Left cardiac atrium (tissue), 4 donors: Measurements from ENCODE around the gene NF1. TPM values are rescaled to one million over a fixed set of nuclear protein-coding genes. Genes with fewer than 3 reads are reported as not detected.
A peak's percentile ranks its signal among the peaks of the same experiment; 100 is the strongest.

ENCODE experiments used
- ATAC-seq, 2 donors: fragments of 200-7000 bp; cut with Tn5 transposase; one replicate each; pipeline ENCODE4 v1.9.1; 2020; ENCODE audit warnings: mild to moderate bottlenecking in 2 of 2, moderate library complexity in 2 of 2
- DNase-seq: peaks from one replicate; pipeline ENCODE4 v3.0.0-alpha.2; 2020
- intact Hi-C, 2 donors: fragments of 100-400 bp; cut with DNase I; formaldehyde crosslinking; loops; one replicate each; pipeline versions ENCODE4 v1.14.1 to v1.15.1; 2022 to 2023
- total RNA-seq, 2 donors: library from RNA; stranded (reverse); fragmentation: NEBNext Ultra II Directional; extraction: Animal tissue kit (Norgen Biotek cat#: 25700); gene quantifications; one replicate each; pipeline ENCODE4 v1.2.1, GENCODE V29; 2021
- donor health status: DM: no; HTN: yes; CAD: no.
- donor health status: DM: no; HTN: yes; CAD: no; lungs with severe emphysema.
- donor health status: DM: yes; HTN: yes; CAD: no.
- donor health status: Dilated cardiomyopathy.

The NF1 gene
- total RNA-seq, 2 donors from 2014 or later: 39.3 to 53.5 TPM

DNA sequence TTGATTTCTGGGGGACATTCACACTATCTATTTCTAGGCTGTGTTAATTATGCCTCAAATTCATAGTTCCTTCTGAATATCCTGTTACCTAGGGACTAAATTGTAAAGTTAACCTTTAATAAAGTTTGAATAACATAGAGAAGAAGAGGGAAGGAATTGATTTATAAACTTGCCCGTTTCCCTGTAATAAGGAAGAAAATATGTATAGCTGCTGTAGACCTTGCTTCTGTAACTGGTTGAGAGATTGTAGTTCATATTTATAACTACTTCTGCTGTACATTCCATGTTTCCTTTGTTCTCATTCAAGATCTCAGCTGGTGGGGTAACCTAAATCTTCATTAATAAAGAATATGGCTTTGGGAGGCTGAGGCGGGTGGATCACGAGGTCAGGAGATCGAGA lies 19.2 kb downstream of the NF1 start:
- DNase-seq (no peak), ATAC-seq (no peak)
- intact Hi-C loops: no loop called here

DNA sequence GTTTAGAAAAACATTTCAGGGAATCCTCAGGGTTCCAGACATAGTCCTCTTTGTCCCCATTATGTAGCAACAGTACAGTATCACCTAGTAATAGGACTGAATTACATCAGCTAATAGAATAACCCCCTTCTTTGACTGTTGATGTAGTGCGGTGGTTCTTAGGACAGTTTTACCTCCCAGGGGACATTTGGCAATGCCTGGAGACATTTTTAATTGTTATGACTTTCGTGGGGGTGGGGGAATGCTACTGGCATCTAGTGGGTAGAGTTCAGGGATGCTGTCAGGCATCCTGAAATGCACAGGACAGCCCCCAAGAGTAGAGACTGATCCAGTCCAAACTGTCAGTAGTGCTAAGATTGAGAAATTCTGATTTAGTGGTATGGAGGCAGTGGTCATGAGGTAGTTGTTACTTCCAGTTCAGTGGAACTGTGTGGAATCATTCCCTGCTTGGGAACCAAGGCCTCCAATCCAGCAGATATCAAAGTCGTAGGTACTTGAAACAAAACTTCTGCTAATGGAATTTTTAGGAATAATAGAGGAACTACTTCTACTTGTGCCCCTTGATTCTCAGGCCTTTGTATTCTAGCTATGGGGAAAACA lies 20.3 kb downstream of the NF1 start:
- intact Hi-C loops: no loop called here
- DNase-seq: no peak

DNA sequence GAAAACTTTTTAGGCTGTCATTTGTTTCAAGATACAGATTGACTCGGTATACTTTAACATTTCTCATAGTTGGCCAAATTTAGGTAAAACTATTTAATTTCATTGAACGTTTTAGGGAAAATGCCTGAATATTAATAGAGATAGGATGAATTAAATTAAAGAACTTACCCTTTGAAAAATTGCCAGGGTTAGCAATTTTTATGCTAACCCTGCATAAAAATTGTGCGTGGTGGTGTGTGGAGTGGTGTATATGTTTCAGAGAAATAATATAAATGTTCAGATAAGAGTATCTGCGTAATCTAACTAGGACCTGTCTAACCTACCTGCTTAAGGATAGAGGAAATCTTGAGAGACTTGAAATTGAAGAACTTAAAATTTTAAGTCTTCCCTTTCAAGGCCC lies 21.4 kb downstream of the NF1 start:
- DNase-seq: no peak
- intact Hi-C loops: no loop called here
- ATAC-seq: no peak

More for the DNA sequence above, 20.3 kb downstream of the NF1 start:
- ATAC-seq: no peak

DNA sequence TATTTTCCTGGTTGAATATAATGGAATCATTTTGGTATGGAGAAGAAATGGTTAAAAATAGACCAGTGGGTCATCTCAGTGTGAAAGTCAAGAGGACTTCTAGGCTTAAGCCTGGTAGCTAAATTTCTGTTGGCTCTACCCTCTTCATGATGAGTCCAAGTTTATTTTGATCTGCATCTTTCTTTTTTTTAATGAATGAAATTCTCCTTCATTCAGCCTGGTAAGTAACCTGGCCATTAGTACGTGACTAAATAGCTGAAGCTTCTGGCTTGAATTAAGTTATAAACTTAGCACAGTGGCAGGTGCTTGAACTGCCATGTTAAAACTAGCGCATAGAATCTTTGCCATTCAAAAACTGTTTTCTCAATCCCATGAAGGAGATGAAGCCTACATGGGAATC lies 28.0 kb downstream of the NF1 start:
- intact Hi-C loops: no loop called here
- ATAC-seq (no peak), DNase-seq (no peak)

DNA sequence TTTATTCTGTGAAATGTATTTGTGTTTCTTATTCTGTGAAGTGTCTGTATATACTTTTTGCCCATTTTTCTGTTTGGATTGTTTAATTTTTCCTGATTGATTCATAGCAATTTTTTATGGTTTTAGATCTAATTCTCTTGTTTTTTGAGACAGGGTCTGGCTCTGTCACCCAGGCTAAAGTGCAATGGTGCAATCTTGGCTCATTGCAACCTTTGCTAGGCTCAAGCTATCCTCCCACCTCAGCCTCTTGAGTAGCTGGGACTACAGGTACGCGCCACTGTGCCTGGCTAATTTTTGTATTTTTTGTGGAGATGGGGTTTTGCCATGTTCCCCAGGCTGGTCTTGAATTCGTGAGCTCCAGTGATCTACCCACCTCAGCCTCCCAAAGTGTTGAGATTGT lies 31.5 kb downstream of the NF1 start:
- DNase-seq: no peak
- ATAC-seq: no peak
- intact Hi-C loops: no loop called here

DNA sequence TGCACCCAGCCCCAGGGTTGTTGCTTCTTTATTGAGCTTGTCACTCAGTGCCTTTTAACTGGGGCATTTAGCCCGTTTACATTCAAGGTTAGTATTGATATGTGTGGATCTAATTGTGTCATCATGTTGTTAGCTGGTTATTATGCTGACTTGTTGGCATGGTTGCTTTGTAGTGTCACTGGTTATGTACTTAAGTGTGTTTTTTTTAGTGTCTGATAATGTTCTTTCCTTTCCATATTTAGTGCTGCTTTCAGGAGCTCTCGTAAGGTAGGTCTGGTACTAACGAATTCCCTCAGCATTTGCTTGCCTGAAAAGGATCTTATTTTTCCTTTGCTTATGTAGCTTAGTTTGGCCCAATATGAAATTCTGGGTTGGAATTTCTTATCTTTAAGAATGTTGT lies 33.5 kb downstream of the NF1 start:
- intact Hi-C loops: no loop called here
- ATAC-seq (no peak), DNase-seq (no peak)

DNA sequence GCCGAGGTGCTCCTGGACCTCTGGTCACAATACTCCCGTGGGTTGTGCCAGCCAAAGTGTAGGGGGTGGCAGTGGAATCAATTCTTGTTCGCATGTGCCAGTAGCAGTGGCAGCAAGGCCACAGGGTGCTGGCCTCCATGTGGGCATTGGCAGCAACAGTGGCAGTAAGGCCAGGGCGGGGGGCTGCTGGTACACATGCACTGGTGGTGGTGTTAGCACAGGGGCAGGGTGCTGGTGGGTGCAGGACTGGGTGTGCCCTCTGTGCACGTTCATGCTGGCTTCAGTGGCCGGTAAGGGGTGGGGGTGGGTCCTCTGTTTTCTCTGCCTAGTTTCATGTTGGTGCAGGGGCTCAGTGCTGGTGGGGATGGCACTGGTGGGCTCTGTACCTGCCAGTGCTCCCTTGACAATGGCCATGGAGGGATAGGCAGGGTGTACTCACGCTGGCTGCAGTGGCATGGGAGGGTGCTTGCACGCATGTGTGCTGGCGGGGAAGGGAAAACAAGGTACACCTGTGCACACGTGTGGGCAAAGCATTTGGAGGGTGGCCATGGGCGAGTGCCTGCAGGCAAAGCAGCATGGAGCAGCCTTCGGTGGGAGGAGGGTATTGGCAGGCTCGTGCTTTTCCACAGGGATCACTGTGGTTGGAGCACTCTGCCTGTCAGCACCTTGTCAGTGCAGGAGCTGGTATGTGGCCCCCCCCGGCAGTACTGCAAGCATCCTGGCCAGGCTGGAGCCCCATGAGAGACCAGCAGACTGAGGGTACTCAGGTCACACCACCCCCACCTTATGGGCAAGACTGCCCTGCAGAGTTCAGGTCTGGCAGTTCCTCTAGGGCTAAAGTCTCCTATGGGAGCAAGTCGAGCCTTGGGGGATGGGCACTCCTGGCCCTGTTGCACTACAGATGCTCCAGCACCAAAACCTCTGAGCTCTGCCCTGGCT lies 35.8 kb downstream of the NF1 start:
- ATAC-seq: peak; percentile 90 to 95
- intact Hi-C loops: no loop called here

DNA sequence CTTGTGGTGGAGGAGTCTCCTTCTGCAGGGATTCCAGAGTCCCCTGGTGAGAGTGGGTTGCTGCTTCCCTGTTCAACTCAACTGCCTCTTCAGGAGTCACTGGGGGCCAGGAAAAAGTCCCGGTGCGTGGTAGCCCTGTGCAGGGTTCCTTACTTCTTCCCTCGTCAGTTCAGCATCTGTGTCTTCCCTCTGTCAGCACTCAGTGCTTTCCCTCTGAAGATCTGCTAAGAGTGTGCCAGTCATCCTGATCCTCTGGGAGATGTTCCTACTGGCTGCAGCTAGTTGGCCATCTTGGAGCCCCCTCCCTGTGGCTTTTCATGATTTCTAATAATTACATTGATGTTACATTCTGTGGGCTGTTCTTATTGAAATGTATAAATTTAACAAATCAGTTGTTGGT lies 36.5 kb downstream of the NF1 start:
- intact Hi-C loops: no loop called here
- ATAC-seq: peak in 1 of 2 donors; percentile 26

More for the DNA sequence above, 35.8 kb downstream of the NF1 start:
- DNase-seq: peak; percentile 36

DNA sequence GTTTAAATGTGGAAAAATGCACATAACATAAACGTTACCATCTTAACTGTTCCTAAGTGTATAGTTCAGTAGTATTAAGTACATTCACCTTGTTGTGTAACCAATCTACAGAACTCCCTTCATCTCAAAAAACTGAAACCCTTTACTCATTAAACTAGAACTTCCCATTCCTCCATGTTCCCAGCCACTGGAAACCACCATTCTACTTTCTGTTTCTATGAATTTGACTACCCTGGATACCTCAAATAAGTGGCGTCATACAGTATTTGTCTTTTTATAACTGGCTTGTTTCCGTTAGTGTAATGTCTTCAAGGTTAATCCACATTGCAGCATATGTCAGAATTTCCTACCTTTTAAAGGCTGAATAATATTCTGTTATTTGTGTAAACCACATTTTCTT lies 38.2 kb downstream of the NF1 start:
- intact Hi-C loops: no loop called here
- ATAC-seq (no peak), DNase-seq (no peak)

More for the DNA sequence above, 36.5 kb downstream of the NF1 start:
- no peak for DNase-seq

DNA sequence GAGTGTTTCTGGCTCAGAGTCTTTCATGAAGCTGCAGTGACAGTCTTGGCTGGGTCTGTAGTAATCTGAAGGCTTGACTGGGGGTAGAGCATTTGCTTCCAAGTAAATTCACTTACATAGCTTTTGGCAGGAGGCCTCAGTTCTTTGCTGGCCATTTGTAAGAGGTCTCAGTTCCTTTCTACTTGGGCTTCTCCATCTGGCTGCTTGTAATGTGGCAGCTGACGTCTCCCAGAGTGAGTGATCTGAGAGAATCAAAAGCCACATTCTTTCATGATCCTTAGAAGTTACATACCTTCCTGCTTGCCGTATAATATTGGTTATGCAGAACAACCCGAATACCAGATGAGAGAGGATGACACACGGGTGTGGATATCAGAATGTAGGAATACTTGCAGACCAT lies 39.8 kb downstream of the NF1 start:
- ATAC-seq: no peak
- DNase-seq: no peak
- intact Hi-C loops: no loop called here

DNA sequence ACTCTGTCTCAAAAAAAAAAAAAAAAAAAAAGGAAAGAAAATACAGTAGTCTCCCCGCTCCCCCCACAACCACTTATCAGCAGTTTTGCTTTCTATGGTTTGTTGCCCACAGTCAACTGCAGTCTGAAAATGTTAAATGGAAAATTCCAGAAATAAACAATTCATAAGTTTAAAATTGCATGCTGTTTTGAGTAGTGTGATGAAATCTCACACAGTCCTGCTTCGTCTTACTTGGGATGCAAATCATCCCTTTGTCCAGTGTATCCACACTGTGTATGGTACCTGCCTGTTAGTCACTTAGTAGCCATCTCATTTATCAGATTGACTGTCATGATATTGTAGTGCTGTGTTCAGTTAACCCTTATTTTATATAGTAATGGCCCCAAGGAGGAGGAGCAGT lies 41.5 kb downstream of the NF1 start:
- intact Hi-C loops: no loop called here
- DNase-seq (no peak), ATAC-seq (no peak)

DNA sequence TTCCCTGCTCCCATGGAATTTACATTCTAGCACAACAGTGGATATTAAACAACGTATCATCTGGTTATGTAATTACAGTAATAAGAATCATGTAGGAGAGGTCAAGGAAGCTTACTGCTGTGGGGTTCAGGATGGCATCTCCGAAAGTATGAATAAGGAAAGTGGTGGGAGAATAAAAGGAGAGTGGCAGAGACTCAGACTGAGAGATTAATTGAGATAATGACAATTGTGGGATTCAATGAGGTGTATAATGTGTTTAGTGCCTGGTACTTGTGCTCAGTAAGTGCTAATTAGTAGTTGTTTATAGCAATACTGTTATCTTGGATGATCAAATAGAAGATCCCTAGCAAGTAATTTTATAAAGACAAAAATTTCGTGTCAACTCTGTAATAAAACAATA lies 45.3 kb downstream of the NF1 start:
- DNase-seq: no peak
- intact Hi-C loops: no loop called here
- ATAC-seq: no peak

DNA sequence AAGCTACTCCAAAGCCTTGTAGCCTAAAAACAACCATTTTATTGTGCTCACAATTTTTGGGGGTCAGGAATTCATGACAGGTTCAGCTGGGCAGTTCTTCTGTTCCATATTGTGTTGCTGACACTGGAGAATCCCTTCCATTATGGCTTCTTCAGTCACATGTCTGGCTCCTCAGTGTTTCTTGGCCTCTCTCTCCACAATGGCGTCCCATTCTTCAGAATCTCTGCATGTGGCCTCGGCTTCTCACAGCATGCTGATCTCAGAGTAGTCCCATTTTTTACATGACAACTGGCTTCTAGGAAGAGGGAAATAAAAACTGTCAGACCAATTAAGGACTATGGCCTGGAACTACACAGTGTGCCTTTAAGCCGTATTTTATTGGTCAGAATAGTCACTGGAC lies 49.7 kb downstream of the NF1 start:
- ATAC-seq (no peak), DNase-seq (no peak)
- intact Hi-C loops: no loop called here

DNA sequence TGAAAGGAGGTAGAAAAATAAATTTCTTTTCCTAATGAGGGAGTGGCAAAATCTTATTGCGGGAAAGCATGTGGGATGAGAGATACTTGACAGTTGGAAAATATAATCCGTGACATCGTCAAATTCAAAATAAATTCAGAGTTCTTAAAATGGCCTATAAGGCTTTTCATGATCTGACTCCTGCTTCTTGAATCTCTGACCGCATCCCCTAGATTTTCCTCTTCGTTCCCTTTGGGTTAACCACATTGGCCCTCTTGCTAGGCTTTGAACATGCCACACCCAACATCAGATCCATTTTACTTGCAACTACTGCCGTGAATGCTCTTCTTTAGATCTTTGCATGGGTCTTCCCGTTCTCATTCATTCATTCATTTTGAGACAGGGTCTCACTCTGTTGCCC lies 50.1 kb downstream of the NF1 start:
- intact Hi-C loops: no loop called here
- no peak for ATAC-seq
- no peak for DNase-seq

DNA sequence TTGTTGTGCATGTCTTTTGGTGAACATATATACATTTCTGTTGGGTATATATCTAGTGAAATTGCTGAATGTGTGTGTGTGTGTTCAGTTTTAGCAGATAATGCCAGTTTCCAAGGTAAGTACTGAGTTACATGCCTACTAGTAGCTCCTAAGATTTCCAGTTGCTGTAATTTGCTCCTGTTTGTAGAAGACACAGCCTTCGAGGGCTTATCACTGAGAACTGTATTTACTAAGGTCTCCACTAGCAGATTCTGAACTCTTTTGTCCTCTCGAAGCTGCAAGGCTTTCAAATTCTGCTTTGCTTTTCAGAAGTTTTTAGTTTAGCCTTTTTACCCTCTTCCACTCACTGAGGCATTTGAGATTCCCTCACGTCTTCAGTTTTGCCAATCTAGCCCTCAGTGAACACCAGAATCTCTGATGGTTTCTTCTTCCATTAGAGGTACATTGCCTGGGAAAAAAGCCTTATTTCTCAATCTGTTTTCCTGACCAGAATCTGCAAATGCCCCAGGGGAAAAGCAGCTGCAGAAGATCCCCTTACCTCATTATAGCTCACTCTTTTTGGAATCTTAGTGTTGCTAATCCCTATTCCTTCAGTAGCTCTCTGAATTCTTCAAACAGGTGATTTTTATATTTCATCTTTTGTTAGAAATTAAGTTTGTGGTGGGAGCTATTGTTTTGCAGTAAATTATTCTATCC lies 52.9 kb downstream of the NF1 start:
- ATAC-seq: no peak
- intact Hi-C loops: no loop called here
- no peak for DNase-seq

DNA sequence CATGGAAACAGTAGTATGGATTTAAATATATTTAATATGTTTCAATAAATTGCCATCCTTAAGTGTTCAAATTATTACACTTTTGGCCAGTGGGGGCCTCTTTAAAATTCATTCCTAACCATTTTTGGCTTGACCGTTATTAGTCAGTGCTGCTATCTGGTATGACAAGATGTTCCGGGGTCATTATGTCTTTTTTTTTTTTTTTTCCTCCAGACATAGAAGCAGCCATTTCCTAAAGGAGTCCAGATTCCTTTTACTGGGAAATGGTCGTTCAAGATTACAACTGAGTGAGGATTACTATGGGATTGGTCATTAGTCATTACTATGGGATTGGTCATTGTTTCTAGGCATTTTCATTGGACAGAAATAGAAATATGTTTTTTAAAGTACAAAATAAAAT lies 53.4 kb downstream of the NF1 start:
- ATAC-seq: no peak
- DNase-seq: no peak
- intact Hi-C loops: no loop called here

DNA sequence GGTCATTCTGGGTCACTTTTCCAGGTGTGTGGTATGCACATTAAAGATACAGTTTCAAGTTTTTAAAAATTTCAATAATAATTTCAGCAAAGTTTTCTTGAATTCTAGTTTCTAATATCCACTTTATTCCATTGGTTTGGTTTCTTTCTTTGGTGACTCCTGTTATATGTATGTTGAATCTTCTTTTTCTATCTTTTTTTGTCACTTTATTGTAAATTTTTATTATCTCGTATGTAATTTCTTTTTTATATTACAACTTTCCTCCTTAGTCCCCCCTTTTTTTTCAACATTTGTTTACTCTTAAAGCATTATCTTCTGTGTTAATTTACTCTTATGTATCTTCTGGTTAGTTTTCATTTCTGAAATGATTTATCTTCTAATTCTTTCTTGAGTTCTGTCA lies 57.5 kb downstream of the NF1 start:
- no peak for DNase-seq
- ATAC-seq: no peak
- intact Hi-C loops: loop anchor here in 1 of 2 donors (10.0 kb wide), 1 partner anchor 47 kb away; no protein-coding TSS in a partner anchor

DNA sequence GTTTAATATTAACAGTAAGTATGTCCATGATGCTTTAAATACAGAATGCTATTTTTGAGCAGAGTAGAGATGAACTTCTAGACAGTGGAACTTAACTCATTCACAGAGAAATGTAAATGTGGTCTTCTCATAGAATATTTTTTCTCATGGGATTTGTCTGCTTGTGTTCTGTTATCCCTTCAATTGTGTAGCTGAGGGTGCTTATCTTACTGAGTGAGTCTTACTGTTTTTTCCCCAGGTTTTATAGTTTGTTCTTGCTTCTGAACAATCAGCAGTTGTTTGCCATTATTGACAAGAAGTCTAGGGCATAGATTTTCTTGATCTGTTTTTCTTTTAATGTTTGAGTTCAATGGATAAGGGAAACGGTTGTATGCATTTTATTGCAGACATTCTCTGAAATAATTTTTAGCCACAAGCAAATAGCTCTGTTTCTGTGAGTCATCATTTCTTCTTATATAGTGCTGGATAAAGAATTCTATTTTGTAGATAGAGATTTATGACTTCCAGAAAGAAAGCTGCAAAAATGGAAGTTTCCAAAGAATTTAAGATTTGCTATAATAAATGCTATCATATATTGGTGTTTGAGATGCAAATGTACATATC lies 60.5 kb downstream of the NF1 start:
- no peak for ATAC-seq

DNA sequence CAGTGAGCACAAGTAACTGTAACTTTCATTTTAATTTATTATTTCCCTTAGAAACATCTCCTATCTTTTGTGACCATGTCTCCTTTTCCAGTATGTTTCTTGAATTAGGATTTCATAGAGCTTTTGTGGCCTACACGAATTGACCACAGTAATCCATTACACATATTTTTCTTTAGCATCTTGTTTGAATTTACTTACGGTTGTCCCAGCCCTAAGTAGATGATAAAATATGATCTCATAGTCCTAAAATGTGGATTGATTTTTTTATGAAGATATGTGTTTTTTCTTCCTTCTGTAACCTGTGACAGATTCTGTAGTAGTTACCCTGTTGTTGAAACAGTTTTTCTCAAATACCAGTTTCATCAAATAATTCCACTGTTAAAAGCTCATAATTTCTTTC lies 61.5 kb downstream of the NF1 start:
- intact Hi-C loops: loop anchor here in 1 of 2 donors (10.0 kb wide), 1 partner anchor 52 kb away; no protein-coding TSS in a partner anchor
- ATAC-seq (no peak), DNase-seq (no peak)

More for the DNA sequence above, 60.5 kb downstream of the NF1 start:
- intact Hi-C loops: loop anchor here in 1 of 2 donors (10.0 kb wide), 1 partner anchor 51 kb away; no protein-coding TSS in a partner anchor
- DNase-seq: no peak
